Colon (tissue), 2 donors: ENCODE results near the gene MMP3.

Experiments used
- FAIRE-seq: peaks from 2 replicates; lab custom pipeline; 2012; peaks lifted over from hg19 to GRCh38; lab: Jason Lieb, UNC
- donor health status: control.
- donor health status: control.

MMP3 gene

GRCh38 chr11:102788334-102788995 lies 54.9 kb downstream of the MMP3 start:
- no peak for FAIRE-seq
